Measurements from ENCODE around the gene PSORS1C2.

PSORS1C2 gene

DNA sequence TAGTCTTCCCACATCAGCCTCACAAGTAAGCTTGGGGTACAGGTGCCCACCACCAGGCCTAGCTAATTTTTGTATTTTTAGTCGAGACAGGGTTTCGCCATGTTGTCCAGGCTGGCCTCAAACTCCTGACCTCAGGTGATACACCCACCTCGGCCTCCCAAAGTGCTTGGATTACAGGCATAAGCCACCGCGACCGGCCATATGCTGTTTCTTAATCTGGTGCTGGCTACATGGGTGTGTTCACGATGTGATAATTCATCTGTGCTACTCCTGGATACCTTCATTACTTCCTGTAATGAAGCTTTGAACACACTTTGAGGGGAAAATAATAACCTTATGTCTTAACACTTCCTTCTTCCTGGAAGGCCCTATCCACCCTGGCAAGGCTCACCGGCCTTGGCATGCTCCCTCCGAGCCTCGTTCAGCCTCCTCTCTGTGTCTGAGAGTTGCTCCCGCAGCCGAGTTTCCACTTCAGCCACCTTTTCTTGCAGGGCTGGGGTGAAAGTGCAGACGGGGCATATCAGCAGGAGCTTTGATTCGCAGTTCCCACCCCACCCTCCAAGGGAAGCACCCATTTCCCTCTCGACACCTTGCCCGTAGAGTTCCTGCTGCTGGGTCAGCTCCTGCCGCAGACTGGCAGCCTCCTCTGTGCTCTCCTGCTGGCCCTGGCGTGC is 5.6 kb upstream of the PSORS1C2 start:
- no peak overlapping the region for H3K4me3 ChIP-seq (ENCODE audit: insufficient read depth, low read length, poor library complexity, severe bottlenecking)
- TF ChIP-seq, protein P1, sequence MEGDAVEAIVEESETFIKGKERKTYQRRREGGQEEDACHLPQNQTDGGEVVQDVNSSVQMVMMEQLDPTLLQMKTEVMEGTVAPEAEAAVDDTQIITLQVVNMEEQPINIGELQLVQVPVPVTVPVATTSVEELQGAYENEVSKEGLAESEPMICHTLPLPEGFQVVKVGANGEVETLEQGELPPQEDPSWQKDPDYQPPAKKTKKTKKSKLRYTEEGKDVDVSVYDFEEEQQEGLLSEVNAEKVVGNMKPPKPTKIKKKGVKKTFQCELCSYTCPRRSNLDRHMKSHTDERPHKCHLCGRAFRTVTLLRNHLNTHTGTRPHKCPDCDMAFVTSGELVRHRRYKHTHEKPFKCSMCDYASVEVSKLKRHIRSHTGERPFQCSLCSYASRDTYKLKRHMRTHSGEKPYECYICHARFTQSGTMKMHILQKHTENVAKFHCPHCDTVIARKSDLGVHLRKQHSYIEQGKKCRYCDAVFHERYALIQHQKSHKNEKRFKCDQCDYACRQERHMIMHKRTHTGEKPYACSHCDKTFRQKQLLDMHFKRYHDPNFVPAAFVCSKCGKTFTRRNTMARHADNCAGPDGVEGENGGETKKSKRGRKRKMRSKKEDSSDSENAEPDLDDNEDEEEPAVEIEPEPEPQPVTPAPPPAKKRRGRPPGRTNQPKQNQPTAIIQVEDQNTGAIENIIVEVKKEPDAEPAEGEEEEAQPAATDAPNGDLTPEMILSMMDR (IDR thresholded peaks at IDR 0.05; ENCODE audit: insufficient read depth, low read length, poor library complexity, severe bottlenecking): no peak
- TF ChIP-seq EZH2phosphoT487 (conservative IDR thresholded peaks at IDR 0.05; ENCODE audit: low read length): no peak
- no peaks in the 10 kb centered on the region for H4K20me1 ChIP-seq (ENCODE audit: low read depth, low read length)
- no peaks in the 10 kb centered on the region for H3K9me3 ChIP-seq (ENCODE audit: insufficient read depth, low read length)
- H3K36me3 ChIP-seq (ENCODE audit: low read length): no peaks in the 10 kb centered on the region
- no peak overlapping the region for H3K9ac ChIP-seq (ENCODE audit: low read length)
- H3K4me2 ChIP-seq (ENCODE audit: low read depth, low read length, poor library complexity, severe bottlenecking): no peak overlapping the region
- H3K27ac ChIP-seq (ENCODE audit: low read depth, low read length): no peak overlapping the region
- H3K9me2 ChIP-seq (replicated peaks; ENCODE audit: insufficient read depth, low read length): no peaks in the 10 kb centered on the region
- H3K27me3 ChIP-seq (ENCODE audit: low read length): no peaks in the 10 kb centered on the region
- H3K79me2 ChIP-seq (ENCODE audit: insufficient read depth, low read length): no peaks in the 10 kb centered on the region
- no peaks in the 10 kb centered on the region for H3F3A ChIP-seq (ENCODE audit: insufficient read depth)
- H2AFZ ChIP-seq (ENCODE audit: low read depth, low read length, severe bottlenecking): no peak overlapping the region

DNA sequence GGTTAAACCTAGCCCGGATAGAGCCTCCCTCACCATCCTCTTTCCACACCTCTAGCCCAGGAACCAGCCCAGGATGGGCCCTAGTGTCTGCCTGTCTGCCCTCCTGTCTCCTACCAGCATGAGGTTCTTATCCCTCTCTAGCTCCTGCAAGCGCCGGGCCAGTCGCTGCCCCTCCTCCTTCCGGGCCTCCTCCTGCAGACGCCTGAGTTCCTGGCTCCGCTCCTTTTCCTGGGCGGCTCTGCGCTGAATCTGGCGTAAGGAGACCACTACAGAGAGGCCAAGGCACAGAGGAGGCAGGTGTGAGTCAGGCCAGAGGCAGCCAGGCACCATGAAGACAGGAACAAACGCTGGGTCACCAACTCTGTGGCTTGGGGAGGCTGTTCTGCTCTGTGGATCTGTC is 4.3 kb upstream of the PSORS1C2 start:
- Histone ChIP-seq H3K4me3 (ENCODE audit: insufficient read depth, low read length, poor library complexity, severe bottlenecking) (no peak overlapping the region), H4K20me1 (ENCODE audit: low read depth, low read length) (no peaks in the 10 kb centered on the region), H3F3A (ENCODE audit: insufficient read depth) (no peaks in the 10 kb centered on the region), H3K9ac (ENCODE audit: low read length) (no peak overlapping the region), H3K79me2 (ENCODE audit: insufficient read depth, low read length) (no peaks in the 10 kb centered on the region), H2AFZ (ENCODE audit: low read depth, low read length, severe bottlenecking) (no peak overlapping the region), H3K36me3 (ENCODE audit: low read length) (no peaks in the 10 kb centered on the region), H3K4me2 (ENCODE audit: low read depth, low read length, poor library complexity, severe bottlenecking) (no peak overlapping the region), H3K27ac (ENCODE audit: low read depth, low read length) (no peak overlapping the region), H3K9me3 (ENCODE audit: insufficient read depth, low read length) (no peaks in the 10 kb centered on the region), H3K9me2 (replicated peaks; ENCODE audit: insufficient read depth, low read length) (no peaks in the 10 kb centered on the region), H3K27me3 (ENCODE audit: low read length) (no peaks in the 10 kb centered on the region)
- no peak for TF ChIP-seq EZH2phosphoT487 (conservative IDR thresholded peaks at IDR 0.05; ENCODE audit: low read length)
- TF ChIP-seq, protein P1 (IDR thresholded peaks at IDR 0.05; ENCODE audit: insufficient read depth, low read length, poor library complexity, severe bottlenecking): no peak

DNA sequence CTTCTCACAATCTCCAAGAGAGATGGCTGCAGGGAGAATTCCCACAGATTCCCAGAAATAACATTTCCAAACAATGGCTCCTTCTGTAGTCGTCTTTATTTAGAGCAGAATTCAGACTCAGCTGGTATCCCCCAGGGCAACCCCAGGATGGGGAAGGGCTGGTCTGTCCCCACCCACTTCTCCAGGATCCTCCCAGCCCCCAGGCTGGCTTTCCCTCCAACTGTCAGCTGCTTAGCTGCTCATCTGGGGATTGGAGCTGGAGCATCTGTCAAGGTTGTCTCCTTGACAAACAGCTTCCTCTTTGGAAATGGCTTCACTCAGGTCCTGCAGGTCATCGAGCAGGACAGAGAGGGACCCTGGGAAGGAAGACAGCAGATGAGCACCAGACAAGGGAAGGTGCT is 3.5 kb upstream of the PSORS1C2 start:
- no peak overlapping the region for H3K4me3 ChIP-seq (ENCODE audit: insufficient read depth, low read length, poor library complexity, severe bottlenecking)
- H3K9ac ChIP-seq (ENCODE audit: low read length): no peak overlapping the region
- no peak overlapping the region for H3K4me2 ChIP-seq (ENCODE audit: low read depth, low read length, poor library complexity, severe bottlenecking)
- TF ChIP-seq, protein P1 (IDR thresholded peaks at IDR 0.05; ENCODE audit: insufficient read depth, low read length, poor library complexity, severe bottlenecking): no peak
- no peak for TF ChIP-seq EZH2phosphoT487 (conservative IDR thresholded peaks at IDR 0.05; ENCODE audit: low read length)
- no peaks in the 10 kb centered on the region for H3K9me2 ChIP-seq (replicated peaks; ENCODE audit: insufficient read depth, low read length)
- H3K27me3 ChIP-seq (ENCODE audit: low read length): no peaks in the 10 kb centered on the region
- H3K9me3 ChIP-seq (ENCODE audit: insufficient read depth, low read length): no peaks in the 10 kb centered on the region
- H3K27ac ChIP-seq (ENCODE audit: low read depth, low read length): no peak overlapping the region
- no peaks in the 10 kb centered on the region for H3F3A ChIP-seq (ENCODE audit: insufficient read depth)
- H4K20me1 ChIP-seq (ENCODE audit: low read depth, low read length): no peaks in the 10 kb centered on the region
- H3K79me2 ChIP-seq (ENCODE audit: insufficient read depth, low read length): no peaks in the 10 kb centered on the region
- no peaks in the 10 kb centered on the region for H3K36me3 ChIP-seq (ENCODE audit: low read length)
- no peak overlapping the region for H2AFZ ChIP-seq (ENCODE audit: low read depth, low read length, severe bottlenecking)

All from SU-DHL-6 (cell line).